Measurements from ENCODE around the gene MAP3K19.
A peak's percentile ranks its signal among the peaks of the same experiment; 100 is the strongest.
"Not testable (repeated sequence)": the region's sequence is repeated elsewhere in the genome, so short reads cannot be mapped to it uniquely, and the experiment has no call there.

The MAP3K19 gene

GRCh38 chr2:135047300-135047699 lies at the start of gene MAP3K19:
TSS of gene MAP3K19 (minus strand) at chr2:135047447. CDS start at chr2:135024647, 22,800 bp downstream.
- DNase-seq (ENCODE audit: low spot score), result no peak

- no peak for DNase-seq (ENCODE audit: low spot score)
These were observed 49.6 kb upstream of the MAP3K19 start for GRCh38 chr2:135096665-135097446.

GRCh38 chr2:135095591-135095990 lies 48.3 kb upstream of the MAP3K19 start:
- no peak for DNase-seq (ENCODE audit: low spot score)

- no peak for DNase-seq (ENCODE audit: low spot score)
These were observed 47.3 kb upstream of the MAP3K19 start for GRCh38 chr2:135094508-135094907.

- DNase-seq (ENCODE audit: low spot score), result peak; percentile 30
These were observed 46.6 kb upstream of the MAP3K19 start for GRCh38 chr2:135093670-135094330.

GRCh38 chr2:135093193-135093592 lies 45.9 kb upstream of the MAP3K19 start:
- no peak for DNase-seq (ENCODE audit: low spot score)

GRCh38 chr2:135091681-135092080 lies 44.4 kb upstream of the MAP3K19 start:
- DNase-seq (ENCODE audit: low spot score), result peak; percentile 26

GRCh38 chr2:135089597-135089996 lies 42.4 kb upstream of the MAP3K19 start:
- not testable (repeated sequence) for DNase-seq (ENCODE audit: low spot score)

GRCh38 chr2:135086222-135086621 lies 39.0 kb upstream of the MAP3K19 start:
- no peak for DNase-seq (ENCODE audit: low spot score)

GRCh38 chr2:135078417-135078816 lies 31.2 kb upstream of the MAP3K19 start:
- no peak for DNase-seq (ENCODE audit: low spot score)

GRCh38 chr2:135076556-135076955 lies 29.3 kb upstream of the MAP3K19 start:
- no peak for DNase-seq (ENCODE audit: low spot score)

GRCh38 chr2:135074216-135074615 lies 27.0 kb upstream of the MAP3K19 start:
- no peak for DNase-seq (ENCODE audit: low spot score)

GRCh38 chr2:135072125-135072997 lies 25.1 kb upstream of the MAP3K19 start:
- no peak for DNase-seq (ENCODE audit: low spot score)

GRCh38 chr2:135066710-135067109 lies 19.5 kb upstream of the MAP3K19 start:
- no peak for DNase-seq (ENCODE audit: low spot score)

- no peak for DNase-seq (ENCODE audit: low spot score)
These were observed 16.9 kb upstream of the MAP3K19 start for GRCh38 chr2:135064149-135064548.

- no peak for DNase-seq (ENCODE audit: low spot score)
These were observed 16.0 kb upstream of the MAP3K19 start for GRCh38 chr2:135063210-135063609.

- no peak for DNase-seq (ENCODE audit: low spot score)
These were observed 12.3 kb upstream of the MAP3K19 start for GRCh38 chr2:135059577-135059976.

GRCh38 chr2:135056790-135057189 lies 9.5 kb upstream of the MAP3K19 start:
- DNase-seq (ENCODE audit: low spot score), result no peak

- DNase-seq (ENCODE audit: low spot score), result no peak
These were observed 8.0 kb upstream of the MAP3K19 start for GRCh38 chr2:135055182-135055786.

GRCh38 chr2:135052997-135053474 lies 5.8 kb upstream of the MAP3K19 start:
- DNase-seq (ENCODE audit: low spot score), result no peak

GRCh38 chr2:135052042-135052876 lies 5.0 kb upstream of the MAP3K19 start, which contains the start of gene RAB3GAP1:
TSS of gene RAB3GAP1 (plus strand) at chr2:135052292. CDS start at chr2:135052308, 16 bp downstream.
- peak; percentile 71 for DNase-seq (ENCODE audit: low spot score)

Measured in HuH-7 (cell line).